HG03432 (cell line): Measurements from ENCODE around the gene KIR3DL3.
"Not testable (repeated sequence)": the region's sequence is repeated elsewhere in the genome, so short reads cannot be mapped to it uniquely, and the experiment has no call there.

Experiments
- ATAC-seq: cut with Tn5 transposase; IDR thresholded peaks from one replicate; pipeline ENCODE4 v1.9.1; 2021; ENCODE audit warnings: mild to moderate bottlenecking, moderate library complexity; ENCODE audit not compliant: unreplicated experiment

Gene KIR3DL3

GRCh38 chr19:54729416-54730188, 5.4 kb downstream of the KIR3DL3 start:
- ATAC-seq, result no peak

- no peak for ATAC-seq
Measured at GRCh38 chr19:54731191-54731590, 6.9 kb downstream of the KIR3DL3 start.

- ATAC-seq, result not testable (repeated sequence)
Measured at GRCh38 chr19:54738306-54738705, 14.1 kb downstream of the KIR3DL3 start, which contains the start of gene KIR2DL3. TSS of gene KIR2DL3 (plus strand) at chr19:54738513. CDS start at chr19:54738546, 33 bp downstream.

- ATAC-seq, result no peak
Measured at GRCh38 chr19:54738715-54739114, 14.5 kb downstream of the KIR3DL3 start.

- ATAC-seq, result no peak
Measured at GRCh38 chr19:54739587-54740497, 15.6 kb downstream of the KIR3DL3 start.

- not testable (repeated sequence) for ATAC-seq
Measured at GRCh38 chr19:54741950-54742349, 17.7 kb downstream of the KIR3DL3 start.

- ATAC-seq, result not testable (repeated sequence)
Measured at GRCh38 chr19:54744080-54744479, 19.8 kb downstream of the KIR3DL3 start.

GRCh38 chr19:54747614-54748322, 23.5 kb downstream of the KIR3DL3 start:
- not testable (repeated sequence) for ATAC-seq

GRCh38 chr19:54750276-54750675, 26.0 kb downstream of the KIR3DL3 start:
- ATAC-seq, result not testable (repeated sequence)

- ATAC-seq, result not testable (repeated sequence)
Measured at GRCh38 chr19:54756204-54757110, 32.2 kb downstream of the KIR3DL3 start.

GRCh38 chr19:54758577-54758976, 34.3 kb downstream of the KIR3DL3 start:
- not testable (repeated sequence) for ATAC-seq

- ATAC-seq, result not testable (repeated sequence)
Measured at GRCh38 chr19:54764219-54764618, 40.0 kb downstream of the KIR3DL3 start.

GRCh38 chr19:54766464-54766863, 42.2 kb downstream of the KIR3DL3 start:
- not testable (repeated sequence) for ATAC-seq

GRCh38 chr19:54769646-54770045, 45.4 kb downstream of the KIR3DL3 start, which contains the start of gene KIR2DL1:
TSS of gene KIR2DL1 (plus strand) at chr19:54769793. CDS start at chr19:54769851, 58 bp downstream.
- ATAC-seq, result not testable (repeated sequence)

GRCh38 chr19:54770511-54770910, 46.3 kb downstream of the KIR3DL3 start:
- ATAC-seq, result not testable (repeated sequence)

- ATAC-seq, result not testable (repeated sequence)
Measured at GRCh38 chr19:54771018-54771960, 47.0 kb downstream of the KIR3DL3 start.

- not testable (repeated sequence) for ATAC-seq
Measured at GRCh38 chr19:54772666-54773065, 48.4 kb downstream of the KIR3DL3 start.

- ATAC-seq, result not testable (repeated sequence)
Measured at GRCh38 chr19:54775095-54775815, 51.0 kb downstream of the KIR3DL3 start.
